HG02884 (cell line): ENCODE data around the gene MED28.

Experiments
- ATAC-seq: cut with Tn5 transposase; IDR thresholded peaks from one replicate; pipeline ENCODE4 v1.9.1; 2021; ENCODE audit warnings: mild to moderate bottlenecking, moderate library complexity; ENCODE audit not compliant: unreplicated experiment

MED28 gene

GRCh38 chr4:17665346-17665745 is 50.9 kb downstream of the MED28 start:
- ATAC-seq: peak; percentile 40

- no peak for ATAC-seq
Observed at GRCh38 chr4:17665852-17666251, 51.4 kb downstream of the MED28 start.

DNA sequence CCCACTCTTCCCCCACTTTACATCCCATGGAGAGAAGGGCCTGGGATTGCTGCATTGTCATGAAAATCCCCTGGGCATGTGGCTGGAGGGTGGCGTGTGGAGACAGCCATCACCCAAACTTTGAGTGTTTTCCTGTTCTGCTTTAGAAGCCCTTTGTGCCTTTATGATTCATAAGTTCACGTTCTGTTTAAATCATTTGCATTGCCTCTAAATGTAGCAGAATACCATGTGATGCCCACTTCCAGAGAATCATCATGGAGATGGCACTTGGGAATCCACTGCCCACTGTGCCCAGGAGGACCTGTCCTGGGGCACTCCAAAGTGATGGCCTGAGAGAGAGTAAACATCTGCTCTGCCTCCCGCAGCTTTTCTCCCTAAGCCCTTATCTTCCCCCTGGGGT is 52.8 kb downstream of the MED28 start:
- no peak for ATAC-seq

GRCh38 chr4:17667653-17668201 is 53.3 kb downstream of the MED28 start:
- ATAC-seq: no peak

GRCh38 chr4:17670423-17670822 is 56.0 kb downstream of the MED28 start:
- no peak for ATAC-seq

DNA sequence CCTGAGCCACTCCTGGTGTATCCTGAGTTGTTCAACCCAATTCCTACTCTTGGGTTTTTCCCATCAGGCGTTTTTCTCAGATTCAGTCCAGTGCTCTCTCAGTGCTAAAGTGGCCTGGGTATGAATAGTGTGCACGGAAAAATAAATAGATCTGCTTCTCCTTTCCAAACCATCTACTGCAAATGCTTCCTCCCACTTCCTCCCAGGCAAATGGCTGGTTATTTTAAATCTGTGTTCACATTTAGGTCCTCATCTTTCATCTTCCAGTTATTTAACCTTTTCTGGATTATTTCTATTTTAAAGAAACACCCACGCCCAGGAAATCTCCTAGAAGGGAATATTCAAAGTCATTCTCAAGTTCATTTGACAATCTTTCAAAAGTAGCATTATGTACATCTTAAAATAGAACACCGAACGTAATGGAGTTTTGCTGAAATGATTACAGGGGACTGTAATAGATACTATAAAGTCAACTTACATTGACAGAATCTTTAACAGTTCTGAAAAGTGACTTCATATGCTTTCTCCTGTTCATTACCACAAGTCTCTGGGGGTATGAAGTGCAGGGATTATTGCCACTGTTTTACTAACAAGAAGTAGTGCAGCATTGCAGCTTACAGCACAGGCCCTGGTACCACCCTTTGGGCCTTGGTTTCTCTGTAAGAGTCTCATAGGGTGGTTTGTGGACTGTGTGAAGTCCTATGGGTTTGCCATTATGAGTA is 66.3 kb downstream of the MED28 start:
- no peak for ATAC-seq

DNA sequence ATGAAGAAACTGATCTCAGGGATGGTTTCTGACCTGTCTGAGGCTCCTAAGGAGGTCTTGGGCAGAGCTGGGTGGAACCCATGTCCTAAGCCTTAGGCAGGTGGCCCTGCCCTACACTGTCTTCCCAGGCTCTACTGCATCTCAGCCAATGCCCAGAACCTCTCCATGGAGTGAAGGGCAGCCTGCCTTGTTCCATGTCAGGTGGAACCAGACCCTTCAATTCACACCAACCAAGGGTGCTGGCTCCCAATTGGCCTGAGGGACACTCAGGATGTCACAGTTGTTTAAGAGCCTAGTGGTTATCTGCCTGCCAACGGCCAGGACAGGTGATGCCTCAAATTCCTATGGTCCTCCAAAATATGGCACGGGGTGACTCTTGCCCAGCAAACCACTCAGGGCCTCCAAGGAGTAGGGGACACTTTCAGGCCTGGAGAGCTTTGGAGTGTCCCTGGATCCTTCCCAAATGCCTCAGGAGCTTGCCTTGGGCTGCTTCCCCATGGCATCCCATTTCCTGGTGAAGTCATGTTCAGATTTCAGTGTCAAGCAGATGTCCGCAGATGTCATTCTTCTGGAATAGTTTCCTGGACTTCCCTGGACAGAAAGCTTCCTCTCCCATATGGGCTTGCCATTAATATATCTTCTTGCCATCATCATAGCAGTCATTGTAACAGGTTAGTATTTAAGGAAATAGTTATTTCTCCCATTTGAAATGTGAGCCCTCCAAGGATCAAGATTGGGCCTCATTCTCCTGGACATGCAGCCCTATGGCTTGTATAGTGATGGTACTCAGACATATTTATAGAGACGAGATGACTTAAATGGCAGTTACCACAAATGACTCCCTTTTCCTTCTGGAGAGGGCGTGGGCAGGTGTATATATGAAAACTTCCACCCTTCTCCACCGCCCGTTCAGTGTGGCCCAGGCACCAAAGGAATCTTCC is 67.1 kb downstream of the MED28 start:
- no peak for ATAC-seq

DNA sequence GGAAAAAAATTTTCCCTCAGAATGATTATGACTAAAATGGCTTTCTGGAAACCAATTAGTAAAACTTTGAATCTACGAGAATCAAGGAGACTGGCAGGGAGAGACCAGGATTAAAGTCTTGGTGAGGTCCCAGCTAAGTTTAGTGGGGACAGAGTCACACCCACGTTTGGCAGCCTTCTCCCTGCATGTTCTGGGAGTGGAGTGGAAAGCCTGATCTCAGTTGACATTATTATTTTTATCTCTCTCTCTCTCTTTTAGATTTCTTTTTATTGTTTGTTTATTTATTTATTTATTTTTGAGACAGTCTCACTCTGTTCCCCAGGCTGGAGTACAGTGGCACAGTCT is 67.8 kb downstream of the MED28 start:
- no peak for ATAC-seq
